Measurements from ENCODE around the gene C10orf53.

Gene C10orf53

GRCh38 chr10:49679480-49679893, at the start of gene C10orf53:
TSS of gene C10orf53 (plus strand) at chr10:49679651. CDS start at chr10:49679698, 47 bp downstream.
- H3K27me3 ChIP-seq (ENCODE audit: insufficient read depth, low read length, poor library complexity): no peaks in the 10 kb centered on the region
- no peak within 1 kb of the TSS for H3K4me3 ChIP-seq (ENCODE audit: low read depth in 1 of 2, low read length in 2 of 2)
- DNase-seq (no peak), ATAC-seq (ENCODE audit: insufficient read depth, low read depth) (no peak)
- H3K79me2 ChIP-seq (ENCODE audit: insufficient read depth, low read length): no peaks in the 10 kb centered on the region
- no peak within 1 kb of the TSS for H3K4me2 ChIP-seq (ENCODE audit: insufficient read depth, low read length)
- H3K36me3 ChIP-seq (ENCODE audit: insufficient read depth, low read length): no peaks in the 10 kb centered on the region
- H2AFZ ChIP-seq (ENCODE audit: low read depth, low read length): no peak within 1 kb of the TSS
- no peaks in the 10 kb centered on the region for H4K20me1 ChIP-seq (ENCODE audit: insufficient read depth, low read length)
- no peak within 1 kb of the TSS for H3K27ac ChIP-seq (ENCODE audit: low read length)
- no peaks in the 10 kb centered on the region for H3K4me1 ChIP-seq (ENCODE audit: insufficient read depth, low read length)
- TF ChIP-seq CTCF (IDR thresholded peaks at IDR 0.05; ENCODE audit: borderline replicate concordance, extremely low read depth, low read length, poor library complexity, severe bottlenecking) (no peak), EZH2 (IDR thresholded peaks at IDR 0.05; ENCODE audit: borderline replicate concordance, low read depth, low read length, severe bottlenecking) (no peak)
- H3K9ac ChIP-seq (ENCODE audit: low read depth, low read length): no peak within 1 kb of the TSS
- no peaks in the 10 kb centered on the region for H3K9me3 ChIP-seq (ENCODE audit: insufficient read depth, low read length, severe bottlenecking)

- Histone ChIP-seq H3K4me3 (ENCODE audit: low read depth in 1 of 2, low read length in 2 of 2) (no peak overlapping the region), H3K27me3 (ENCODE audit: insufficient read depth, low read length, poor library complexity) (no peaks in the 10 kb centered on the region), H3K9ac (ENCODE audit: low read depth, low read length) (no peak overlapping the region), H3K79me2 (ENCODE audit: insufficient read depth, low read length) (no peaks in the 10 kb centered on the region), H3K4me1 (ENCODE audit: insufficient read depth, low read length) (no peaks in the 10 kb centered on the region), H3K27ac (ENCODE audit: low read length) (no peak overlapping the region), H3K4me2 (ENCODE audit: insufficient read depth, low read length) (no peak overlapping the region), H3K9me3 (ENCODE audit: insufficient read depth, low read length, severe bottlenecking) (no peaks in the 10 kb centered on the region), H4K20me1 (ENCODE audit: insufficient read depth, low read length) (no peaks in the 10 kb centered on the region), H3K36me3 (ENCODE audit: insufficient read depth, low read length) (no peaks in the 10 kb centered on the region), H2AFZ (ENCODE audit: low read depth, low read length) (no peak overlapping the region)
- ATAC-seq (ENCODE audit: insufficient read depth, low read depth): no peak
- no peak for DNase-seq
- TF ChIP-seq EZH2 (IDR thresholded peaks at IDR 0.05; ENCODE audit: borderline replicate concordance, low read depth, low read length, severe bottlenecking): no peak
- no peak for TF ChIP-seq CTCF (IDR thresholded peaks at IDR 0.05; ENCODE audit: borderline replicate concordance, extremely low read depth, low read length, poor library complexity, severe bottlenecking)
These were observed 47.5 kb upstream of the C10orf53 start for GRCh38 chr10:49631975-49632374.

GRCh38 chr10:49632406-49633317, 46.8 kb upstream of the C10orf53 start:
- H3K4me3 ChIP-seq (ENCODE audit: low read depth in 1 of 2, low read length in 2 of 2): no peak overlapping the region
- no peaks in the 10 kb centered on the region for H3K9me3 ChIP-seq (ENCODE audit: insufficient read depth, low read length, severe bottlenecking)
- H3K4me2 ChIP-seq (ENCODE audit: insufficient read depth, low read length): no peak overlapping the region
- no peak for DNase-seq
- H4K20me1 ChIP-seq (ENCODE audit: insufficient read depth, low read length): no peaks in the 10 kb centered on the region
- H3K27me3 ChIP-seq (ENCODE audit: insufficient read depth, low read length, poor library complexity): no peaks in the 10 kb centered on the region
- no peak overlapping the region for H3K27ac ChIP-seq (ENCODE audit: low read length)
- no peaks in the 10 kb centered on the region for H3K4me1 ChIP-seq (ENCODE audit: insufficient read depth, low read length)
- H3K79me2 ChIP-seq (ENCODE audit: insufficient read depth, low read length): no peaks in the 10 kb centered on the region
- H3K9ac ChIP-seq (ENCODE audit: low read depth, low read length): no peak overlapping the region
- H2AFZ ChIP-seq (ENCODE audit: low read depth, low read length): no peak overlapping the region
- H3K36me3 ChIP-seq (ENCODE audit: insufficient read depth, low read length): no peaks in the 10 kb centered on the region
- no peak for ATAC-seq (ENCODE audit: insufficient read depth, low read depth)
- TF ChIP-seq EZH2 (IDR thresholded peaks at IDR 0.05; ENCODE audit: borderline replicate concordance, low read depth, low read length, severe bottlenecking): no peak
- TF ChIP-seq CTCF (IDR thresholded peaks at IDR 0.05; ENCODE audit: borderline replicate concordance, extremely low read depth, low read length, poor library complexity, severe bottlenecking): no peak

Data from DND-41 (cell line).